Endothelial cell (in vitro differentiated cells): ENCODE results near the gene PI4KA. TPM values are rescaled to one million over a fixed set of nuclear protein-coding genes. Genes with fewer than 3 reads are reported as not detected.
"Not testable (repeated sequence)": the region's sequence is repeated elsewhere in the genome, so short reads cannot be mapped to it uniquely, and the experiment has no call there.

Experiments
- DNase-seq: peaks from one replicate; pipeline ENCODE4 v3.0.0; 2021; ENCODE audit warnings: low spot score
- H3K27ac Mint-ChIP-seq: one replicate; pipeline ENCODE4 v1.8.0; 2021; ENCODE audit warnings: mixed read lengths, inconsistent platforms; ENCODE audit not compliant: unreplicated experiment
- H3K27me3 Mint-ChIP-seq: one replicate; pipeline ENCODE4 v1.8.0; 2021; ENCODE audit warnings: mild to moderate bottlenecking, moderate library complexity, mixed read lengths, inconsistent platforms; ENCODE audit not compliant: unreplicated experiment
- H3K36me3 Mint-ChIP-seq: one replicate; pipeline ENCODE4 v1.8.0; 2021; ENCODE audit warnings: mild to moderate bottlenecking, low read depth, mixed read lengths, inconsistent platforms; ENCODE audit not compliant: unreplicated experiment
- H3K4me1 Mint-ChIP-seq: one replicate; pipeline ENCODE4 v1.8.0; 2021; ENCODE audit warnings: mild to moderate bottlenecking, mixed read lengths, inconsistent platforms; ENCODE audit not compliant: unreplicated experiment
- H3K4me3 Mint-ChIP-seq: one replicate; pipeline ENCODE4 v1.8.0; 2021; ENCODE audit warnings: mild to moderate bottlenecking, mixed read lengths, inconsistent platforms; ENCODE audit not compliant: unreplicated experiment
- H3K9me3 Mint-ChIP-seq: one replicate; pipeline ENCODE4 v1.8.0; 2021; ENCODE audit warnings: mixed read lengths, inconsistent platforms; ENCODE audit not compliant: unreplicated experiment
- total RNA-seq: library from RNA; stranded (reverse); fragmentation: NEBNext Ultra II Directional; extraction: Animal tissue kit (Norgen Biotek cat#: 25700); gene quantifications from one replicate; pipeline ENCODE4 v1.2.1, GENCODE V29; 2021; ENCODE audit not compliant: unreplicated experiment
- TF ChIP-seq, protein P1 (sequence below): fragments of 200-600 bp; sonication (generic); IDR thresholded peaks from one replicate; pipeline ENCODE4 v1.5.0; 2021; ENCODE audit warnings: antibody characterized with exemption; ENCODE audit not compliant: unreplicated experiment

Gene PI4KA
- total RNA-seq, 1 donor from 2014 or later = 65.3 TPM

DNA sequence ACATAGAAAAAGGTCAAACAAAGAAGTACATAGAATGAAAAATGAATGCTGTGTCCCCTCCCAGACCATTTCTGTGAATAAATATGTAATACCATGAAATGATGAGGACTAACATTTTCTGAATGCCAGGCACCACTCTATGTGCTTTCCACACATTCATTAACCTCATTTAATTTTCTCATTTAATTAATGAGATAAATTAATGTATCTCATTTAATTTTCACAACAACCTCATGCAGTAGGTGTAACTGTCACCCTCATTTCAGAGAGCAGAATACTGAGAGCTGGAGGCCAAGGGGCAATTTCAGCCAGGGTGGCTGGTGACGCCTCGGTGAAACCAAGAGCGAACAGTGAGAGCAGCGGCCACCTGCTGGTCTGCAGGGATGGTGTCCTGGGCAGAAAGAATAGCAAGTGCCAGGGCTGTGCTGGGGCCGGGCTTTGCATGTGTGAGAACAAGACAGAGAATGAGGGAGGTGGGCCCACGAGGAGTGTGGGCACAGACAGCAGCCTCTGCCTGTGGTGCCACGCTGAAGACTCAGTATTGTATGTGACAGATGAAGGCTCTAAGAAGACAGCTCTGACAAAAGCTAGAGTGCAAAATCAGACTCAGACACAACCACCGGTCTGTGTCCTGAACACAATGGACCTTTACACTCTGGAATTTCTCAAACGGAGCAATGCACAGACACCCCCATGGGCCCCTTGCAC lies 86.5 kb downstream of the PI4KA start:
- Mint-ChIP-seq H3K36me3 (peaks cover 6% of the 10 kb centered on the region), H3K27me3 (no peaks in the 10 kb centered on the region), H3K4me3 (no peak overlapping the region), H3K9me3 (no peaks in the 10 kb centered on the region), H3K4me1 (peaks cover 9% of the 10 kb centered on the region), H3K27ac (no peak overlapping the region)
- peak; percentile 24 for DNase-seq
- TF ChIP-seq, protein P1, sequence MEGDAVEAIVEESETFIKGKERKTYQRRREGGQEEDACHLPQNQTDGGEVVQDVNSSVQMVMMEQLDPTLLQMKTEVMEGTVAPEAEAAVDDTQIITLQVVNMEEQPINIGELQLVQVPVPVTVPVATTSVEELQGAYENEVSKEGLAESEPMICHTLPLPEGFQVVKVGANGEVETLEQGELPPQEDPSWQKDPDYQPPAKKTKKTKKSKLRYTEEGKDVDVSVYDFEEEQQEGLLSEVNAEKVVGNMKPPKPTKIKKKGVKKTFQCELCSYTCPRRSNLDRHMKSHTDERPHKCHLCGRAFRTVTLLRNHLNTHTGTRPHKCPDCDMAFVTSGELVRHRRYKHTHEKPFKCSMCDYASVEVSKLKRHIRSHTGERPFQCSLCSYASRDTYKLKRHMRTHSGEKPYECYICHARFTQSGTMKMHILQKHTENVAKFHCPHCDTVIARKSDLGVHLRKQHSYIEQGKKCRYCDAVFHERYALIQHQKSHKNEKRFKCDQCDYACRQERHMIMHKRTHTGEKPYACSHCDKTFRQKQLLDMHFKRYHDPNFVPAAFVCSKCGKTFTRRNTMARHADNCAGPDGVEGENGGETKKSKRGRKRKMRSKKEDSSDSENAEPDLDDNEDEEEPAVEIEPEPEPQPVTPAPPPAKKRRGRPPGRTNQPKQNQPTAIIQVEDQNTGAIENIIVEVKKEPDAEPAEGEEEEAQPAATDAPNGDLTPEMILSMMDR = no peak

DNA sequence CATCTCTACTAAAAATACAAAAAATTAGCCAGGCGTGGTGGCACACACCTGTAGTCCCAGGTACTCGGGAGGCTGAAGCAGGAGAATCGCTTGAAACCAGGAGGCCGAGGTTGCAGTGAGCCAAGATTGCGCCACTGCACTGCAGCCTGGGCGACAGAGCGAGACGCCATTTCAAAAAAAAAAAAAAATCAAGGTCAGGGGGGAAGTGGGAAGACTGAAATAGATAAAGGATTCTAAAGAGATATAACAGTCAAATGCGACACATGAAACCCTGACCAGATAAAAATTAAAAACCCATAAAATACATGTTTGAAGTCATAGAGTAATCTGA lies 89.2 kb downstream of the PI4KA start:
- Mint-ChIP-seq H3K36me3 (peaks cover 11% of the 10 kb centered on the region), H3K4me1 (peaks cover 15% of the 10 kb centered on the region)
- H3K4me3 Mint-ChIP-seq, H3K9me3 Mint-ChIP-seq, H3K27ac Mint-ChIP-seq, DNase-seq, H3K27me3 Mint-ChIP-seq: not testable (repeated sequence)

DNA sequence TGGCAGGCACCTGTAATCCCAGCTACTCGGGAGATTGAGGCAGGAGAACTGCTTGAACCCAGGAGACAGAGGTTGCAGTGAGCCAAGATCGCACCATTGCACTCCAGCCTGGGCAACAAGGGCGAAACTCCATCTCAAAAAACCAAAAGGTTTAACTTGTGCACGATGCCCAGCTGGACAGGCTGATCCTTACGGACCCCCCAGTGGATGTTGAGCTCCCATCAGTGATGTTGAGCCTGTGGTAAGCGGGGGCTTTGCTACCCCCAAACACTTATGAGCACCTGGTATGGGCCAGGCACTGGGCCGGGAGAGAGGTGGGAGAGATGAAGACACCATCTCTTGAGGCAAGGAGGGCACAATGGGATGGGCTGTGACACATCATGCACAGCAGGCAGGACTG lies 92.1 kb downstream of the PI4KA start:
- TF ChIP-seq, protein P1 = no peak
- H3K4me1 Mint-ChIP-seq = peaks cover 15% of the 10 kb centered on the region
- H3K9me3 Mint-ChIP-seq = no peaks in the 10 kb centered on the region
- no peaks in the 10 kb centered on the region for H3K27me3 Mint-ChIP-seq
- no peak overlapping the region for H3K4me3 Mint-ChIP-seq
- no peak for DNase-seq
- H3K27ac Mint-ChIP-seq = no peak overlapping the region
- peaks cover 21% of the 10 kb centered on the region for H3K36me3 Mint-ChIP-seq

DNA sequence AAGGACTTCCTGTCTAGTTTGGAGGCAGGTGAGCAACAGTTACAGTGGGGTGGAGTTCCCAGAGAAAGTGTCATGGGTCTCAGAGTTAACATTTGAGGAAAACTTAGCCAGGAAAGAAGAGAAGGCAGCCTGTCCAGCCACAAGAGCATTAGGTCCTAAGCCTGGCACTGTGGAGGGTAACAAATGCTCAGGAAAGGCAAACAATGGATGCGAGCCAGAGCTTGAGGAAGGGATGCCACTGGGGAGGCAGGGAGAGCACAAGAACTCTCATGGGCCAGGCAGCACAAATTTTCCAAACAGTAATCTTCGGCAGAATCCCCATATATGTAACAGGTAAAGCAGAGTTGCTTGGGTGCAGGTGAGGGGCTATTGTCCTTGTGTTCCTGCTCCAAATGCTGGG lies 92.7 kb downstream of the PI4KA start:
- no peak overlapping the region for H3K4me3 Mint-ChIP-seq
- TF ChIP-seq, protein P1 = no peak
- H3K4me1 Mint-ChIP-seq = peaks cover 15% of the 10 kb centered on the region
- H3K27ac Mint-ChIP-seq = no peak overlapping the region
- H3K36me3 Mint-ChIP-seq = peaks cover 21% of the 10 kb centered on the region
- DNase-seq = no peak
- H3K27me3 Mint-ChIP-seq = no peaks in the 10 kb centered on the region
- no peaks in the 10 kb centered on the region for H3K9me3 Mint-ChIP-seq

DNA sequence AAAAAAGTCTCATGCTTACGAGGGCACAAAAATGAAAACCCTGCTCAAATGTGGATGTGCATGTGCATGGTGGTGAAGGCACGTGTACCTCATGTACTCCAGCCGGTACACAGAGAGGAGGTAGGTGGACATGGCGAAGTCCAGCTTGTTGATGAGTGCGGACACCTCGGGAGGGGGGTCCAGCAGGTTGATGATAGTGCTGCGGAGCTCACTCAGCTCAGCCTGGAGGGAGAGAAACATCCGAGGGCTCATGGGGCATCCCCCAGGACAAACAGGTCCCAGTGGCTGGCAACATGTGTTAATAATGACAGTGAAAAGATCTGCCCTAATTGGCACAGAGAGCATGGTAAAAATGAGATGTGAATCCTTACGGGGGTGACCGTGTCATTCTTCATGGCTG lies 93.9 kb downstream of the PI4KA start:
- H3K27ac Mint-ChIP-seq = no peak overlapping the region
- TF ChIP-seq, protein P1 = no peak
- H3K4me1 Mint-ChIP-seq = peaks cover 15% of the 10 kb centered on the region
- peaks cover 21% of the 10 kb centered on the region for H3K36me3 Mint-ChIP-seq
- no peak overlapping the region for H3K4me3 Mint-ChIP-seq
- no peaks in the 10 kb centered on the region for H3K27me3 Mint-ChIP-seq
- no peak for DNase-seq
- H3K9me3 Mint-ChIP-seq = no peaks in the 10 kb centered on the region
